GM19468 (cell line): ENCODE results near the gene FGF18.

Experiments used
- ATAC-seq: cut with Tn5 transposase; IDR thresholded peaks from one replicate; pipeline ENCODE4 v1.9.1; 2021; ENCODE audit warnings: mild to moderate bottlenecking, moderate library complexity, moderate number of reproducible peaks; ENCODE audit not compliant: unreplicated experiment; ENCODE audit errors: extremely low read depth

Gene FGF18

DNA sequence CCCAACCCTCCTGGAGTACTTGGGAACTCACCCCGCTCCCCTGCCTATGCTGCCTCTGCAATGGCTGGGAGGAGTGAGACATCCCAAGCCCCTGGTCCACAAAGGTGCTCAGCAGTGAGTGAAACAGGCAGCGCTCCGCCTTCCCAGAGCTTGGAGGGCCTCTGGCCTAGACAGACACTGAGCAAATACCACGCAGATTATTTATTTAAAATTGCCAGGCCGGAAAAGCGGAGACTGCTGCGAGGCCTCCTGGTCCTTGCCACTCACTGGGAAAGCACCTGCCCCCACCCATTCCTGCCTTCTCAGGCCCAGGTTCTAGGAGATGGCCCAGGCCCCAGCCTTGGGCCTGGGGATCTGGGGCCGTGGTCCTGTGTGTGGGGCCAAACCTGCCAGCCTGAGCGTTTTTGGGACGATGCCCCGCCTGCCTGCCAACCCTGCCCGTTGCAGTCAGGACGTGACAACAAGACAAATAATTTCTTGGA is 17.4 kb downstream of the FGF18 start:
- no peak for ATAC-seq

DNA sequence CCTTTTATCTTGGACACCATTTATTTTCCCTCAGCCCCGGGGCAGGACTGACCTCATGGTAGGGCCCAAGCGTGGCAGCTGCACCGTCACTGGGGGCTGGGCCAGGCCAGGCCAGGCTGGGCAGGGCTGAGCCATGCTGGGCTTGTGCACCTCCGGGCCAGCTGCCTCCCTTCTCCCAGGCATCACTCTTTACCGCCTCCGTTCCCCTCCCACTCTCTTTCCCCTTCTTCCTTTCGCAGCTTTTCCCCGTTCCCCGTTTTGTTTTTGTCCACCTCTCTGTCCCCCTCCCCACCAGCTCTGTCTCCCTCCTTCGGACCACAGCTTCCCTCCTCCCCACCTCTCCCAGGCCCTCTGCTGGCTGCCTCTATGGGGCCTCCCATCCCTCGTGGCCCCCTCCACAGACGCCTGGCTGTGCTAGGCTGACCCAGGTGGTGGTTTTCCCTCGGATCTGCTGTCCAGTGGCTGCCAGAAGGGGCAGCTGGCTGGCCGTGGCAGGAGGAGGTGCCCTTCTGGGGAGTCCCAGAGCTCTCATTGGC is 17.9 kb downstream of the FGF18 start:
- ATAC-seq: no peak

DNA sequence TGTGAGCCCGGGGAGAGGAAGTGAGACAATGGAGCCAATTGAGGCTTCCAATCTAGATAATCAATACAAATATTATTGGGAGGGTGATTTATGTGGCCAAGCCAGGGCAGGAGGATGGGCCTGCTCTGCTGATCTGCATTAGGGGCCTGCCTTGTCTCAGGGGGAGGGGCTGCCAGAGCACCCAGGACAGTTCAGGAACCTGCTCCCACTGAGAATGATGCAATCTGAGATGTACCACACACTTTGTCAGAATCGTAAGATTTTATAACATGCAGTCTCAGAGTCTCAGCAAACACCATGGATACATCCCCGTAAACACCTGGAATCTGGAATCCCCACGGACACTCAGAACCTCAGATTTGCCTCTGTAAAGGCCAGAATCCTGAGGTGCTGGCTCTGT is 19.3 kb downstream of the FGF18 start:
- ATAC-seq: no peak

DNA sequence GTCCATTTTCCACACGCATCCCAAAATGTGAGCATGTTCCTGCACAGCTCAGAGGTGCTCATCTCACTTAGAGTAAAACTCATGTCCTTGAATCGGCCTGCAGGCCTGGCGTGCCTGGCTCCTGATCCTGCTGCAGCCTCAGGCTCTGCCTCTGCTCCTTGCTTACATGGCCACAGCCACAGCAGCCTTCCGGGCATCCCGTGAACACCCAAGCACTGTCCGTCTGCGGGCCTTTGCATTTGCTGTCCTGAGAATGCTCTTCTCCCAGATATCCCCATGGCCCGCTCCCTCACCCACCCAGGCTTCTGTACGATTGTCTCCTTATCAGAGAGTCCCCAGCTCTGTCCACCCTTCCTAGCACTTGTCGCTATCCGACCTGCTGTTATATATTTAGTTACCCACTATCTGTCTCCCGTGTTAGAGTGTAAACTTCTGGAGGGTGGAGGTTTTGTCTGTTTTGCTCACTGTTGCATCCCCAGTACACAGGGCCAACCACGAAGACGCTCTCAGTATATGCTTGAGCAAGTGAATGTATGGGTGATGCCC is 21.9 kb downstream of the FGF18 start:
- no peak for ATAC-seq

DNA sequence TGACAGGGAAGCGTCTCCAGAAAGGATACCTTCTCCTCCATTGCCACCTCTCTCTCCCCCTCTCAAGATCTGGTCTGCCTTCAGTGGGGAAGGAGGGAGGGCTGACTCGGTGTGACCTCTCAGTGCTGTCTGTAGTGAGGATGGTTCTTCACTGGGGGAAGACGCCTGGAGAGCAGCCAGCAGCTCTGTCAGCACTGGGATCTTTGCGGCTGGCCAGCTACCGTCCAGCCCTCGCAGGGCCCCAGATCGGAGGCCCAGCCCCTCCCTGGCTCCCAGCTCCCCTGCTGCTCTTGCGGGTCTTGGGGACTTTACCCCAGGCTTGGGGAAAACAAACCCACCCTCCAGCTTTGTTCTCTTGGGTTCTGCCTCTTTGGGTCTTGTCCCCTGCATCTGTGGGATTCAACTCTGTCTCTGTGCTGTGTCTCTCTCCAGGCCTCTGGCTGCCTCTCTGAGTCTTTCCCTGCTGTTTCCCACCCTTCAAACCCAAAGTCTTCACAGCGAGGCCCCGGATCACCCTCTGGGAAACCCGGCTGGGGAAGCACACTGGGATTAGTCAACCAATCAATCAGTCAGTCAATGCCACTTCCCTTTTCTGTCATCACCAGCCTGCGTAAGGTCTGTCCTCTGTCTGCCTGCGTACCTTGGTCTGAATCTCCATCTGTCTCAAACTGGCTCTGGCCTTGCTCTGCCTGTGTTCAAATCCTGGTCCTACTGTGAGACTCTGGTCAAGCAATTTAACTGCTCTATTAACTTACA is 23.0 kb downstream of the FGF18 start:
- ATAC-seq: no peak

DNA sequence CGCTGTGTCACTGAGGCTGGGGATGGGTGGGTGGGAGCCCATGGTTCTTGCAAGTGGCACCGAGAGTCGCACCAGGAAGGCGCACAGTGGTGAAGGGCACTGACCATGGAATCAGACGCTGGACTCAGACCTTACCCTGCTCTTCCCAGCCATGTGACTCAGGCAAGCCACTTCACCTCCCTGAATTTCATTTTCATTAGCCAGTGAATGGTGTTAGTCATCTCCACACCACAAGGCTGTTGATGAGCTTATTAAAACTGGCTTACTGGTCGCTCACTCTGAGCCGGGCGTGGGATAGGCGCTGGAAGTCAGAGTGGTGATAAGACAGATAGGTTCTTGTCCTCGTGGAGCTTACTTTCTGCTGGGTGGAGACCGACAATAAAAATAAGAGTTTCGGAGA is 25.1 kb downstream of the FGF18 start:
- ATAC-seq: no peak

DNA sequence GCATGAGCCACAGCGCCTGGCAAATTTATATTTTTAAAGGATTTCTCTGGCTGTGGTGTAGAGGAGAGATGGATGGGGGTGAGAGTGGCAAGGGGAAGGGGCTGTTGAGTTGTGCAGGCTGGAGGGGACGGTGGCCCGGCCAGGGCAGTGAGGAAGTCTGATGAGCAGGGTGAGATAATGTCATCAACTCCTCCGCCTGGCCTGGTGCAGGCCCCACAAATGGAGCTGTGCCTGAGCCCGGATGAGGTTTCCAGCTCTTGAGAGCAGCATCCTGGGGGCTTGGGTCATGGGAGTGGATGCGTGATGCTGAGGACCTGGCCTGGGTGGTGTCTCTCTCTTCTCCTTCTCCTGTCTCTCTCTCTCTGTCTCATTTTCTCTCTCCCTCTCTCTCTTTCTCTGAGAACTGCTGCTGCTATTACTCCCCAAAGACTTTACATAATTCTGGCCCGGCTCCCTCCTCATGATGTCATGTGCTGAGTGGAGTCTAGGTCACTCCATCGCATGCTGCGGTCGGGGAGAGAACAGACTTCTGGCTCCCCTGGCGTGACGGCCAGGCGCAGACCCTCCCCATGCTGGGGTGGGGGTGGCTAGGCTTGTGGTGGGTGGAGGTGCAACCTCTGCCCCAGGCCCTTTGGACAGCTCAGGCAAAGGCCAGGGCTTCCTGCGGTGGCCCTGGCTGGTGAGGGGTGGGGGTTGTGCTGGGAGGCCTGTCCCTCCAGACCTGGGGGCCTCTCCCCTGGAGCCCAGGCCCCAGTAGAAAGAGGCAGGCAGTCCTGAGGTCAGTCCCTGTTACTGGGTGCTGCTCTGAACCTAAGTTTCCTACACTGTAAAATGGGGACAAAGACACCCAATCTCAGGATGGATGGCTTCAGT is 26.4 kb downstream of the FGF18 start:
- no peak for ATAC-seq

DNA sequence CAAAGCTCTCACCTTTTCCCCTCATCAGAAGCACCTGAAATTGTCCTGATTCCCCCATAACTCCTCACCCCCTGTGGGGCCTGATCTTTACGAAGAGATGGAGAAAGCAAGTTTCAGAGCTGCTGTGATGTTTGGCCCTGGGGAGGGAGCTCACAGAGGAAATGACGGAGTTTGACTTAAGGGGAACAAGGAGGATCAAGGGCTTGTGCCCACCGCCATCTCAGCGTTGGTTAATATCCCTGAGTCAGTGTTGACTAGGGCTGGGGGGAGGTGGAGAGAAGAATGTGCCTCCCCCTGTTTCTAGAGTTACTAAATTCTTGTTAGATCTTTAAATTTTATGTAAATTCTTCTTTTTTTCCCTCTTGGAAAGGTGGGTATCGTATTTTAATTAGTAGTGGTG is 27.8 kb downstream of the FGF18 start:
- no peak for ATAC-seq

DNA sequence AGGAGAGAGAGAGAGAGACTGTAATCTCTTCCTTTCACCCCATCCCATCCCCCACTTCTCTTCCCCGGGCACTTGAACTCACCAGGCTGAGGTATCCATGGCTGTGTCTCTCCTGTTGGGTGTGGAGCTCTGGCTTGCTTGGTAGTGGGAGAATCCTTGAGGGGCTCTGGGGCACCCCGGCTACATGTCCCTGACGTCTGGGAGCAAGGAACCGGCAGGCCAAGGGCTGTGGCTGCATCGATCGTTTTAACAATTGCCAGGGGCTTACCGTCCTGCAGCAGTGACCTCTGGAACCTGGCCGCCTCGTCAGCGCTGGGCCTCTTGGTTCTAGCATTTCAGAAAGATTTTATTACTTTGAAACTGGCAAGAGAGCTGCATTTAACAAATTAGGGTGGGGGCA is 30.0 kb downstream of the FGF18 start:
- ATAC-seq: no peak

DNA sequence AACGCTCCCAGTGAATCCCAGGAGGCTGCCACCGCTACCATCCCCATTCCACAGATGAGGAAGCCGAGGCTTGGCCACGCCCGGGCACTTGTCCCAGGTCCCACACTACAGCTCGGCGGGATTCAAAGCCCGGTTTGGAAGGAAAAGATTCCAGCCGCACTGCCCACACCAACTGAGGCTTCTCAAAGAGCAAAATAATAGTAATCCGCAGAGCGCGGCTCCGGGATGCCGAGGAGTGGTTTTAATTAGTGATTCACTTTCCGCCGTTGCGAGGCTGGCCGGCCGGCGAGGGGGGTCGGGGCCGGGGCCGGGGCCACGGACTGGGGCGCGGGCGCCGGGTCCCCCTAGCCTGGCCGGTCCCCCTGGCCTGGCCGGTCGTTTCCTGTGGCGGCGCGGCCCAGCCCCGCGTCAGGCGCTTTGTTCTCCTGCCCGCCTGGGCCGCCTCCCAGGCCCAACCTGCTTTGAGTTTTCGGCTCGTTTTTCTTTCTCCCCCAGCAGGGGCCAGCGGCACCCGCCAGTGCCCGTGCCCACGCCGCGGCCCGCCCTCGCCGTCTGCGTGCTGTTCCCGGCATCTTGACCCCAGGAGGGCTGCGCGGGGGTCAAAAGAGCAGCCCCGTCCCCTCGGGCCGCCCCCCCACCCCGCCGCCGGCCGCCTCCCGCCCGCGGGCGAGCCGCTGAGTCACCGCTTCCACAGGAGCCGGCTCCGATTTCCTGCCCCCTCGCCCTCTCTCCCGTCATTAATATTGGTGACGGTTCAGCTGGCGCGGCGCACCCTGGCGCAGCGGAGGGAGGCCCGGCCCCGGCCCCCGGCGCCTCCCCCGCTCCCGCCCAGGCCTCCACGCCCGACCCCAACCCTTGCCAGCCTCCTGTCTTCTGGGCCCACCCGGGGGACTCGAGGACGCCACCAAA is 31.2 kb downstream of the FGF18 start:
- ATAC-seq: no peak

DNA sequence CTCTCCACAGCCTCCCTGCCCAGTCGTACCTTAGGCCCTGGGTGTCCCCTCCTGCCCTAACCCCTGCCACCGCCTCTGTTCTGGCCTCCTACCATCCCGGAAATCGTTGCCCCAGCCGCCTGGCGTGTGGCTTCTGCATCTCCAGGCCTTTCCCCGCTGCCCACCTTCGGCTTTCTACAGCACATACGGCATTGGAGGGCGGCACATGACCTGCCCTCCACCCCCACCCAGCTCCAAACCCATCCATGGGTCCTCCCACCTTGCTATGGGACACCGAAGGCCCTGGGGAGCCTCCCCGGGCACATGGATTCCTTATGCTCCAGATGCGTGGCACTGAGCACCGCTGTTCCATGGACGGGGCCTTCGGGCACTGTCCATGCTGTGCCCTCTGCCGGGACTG is 32.0 kb downstream of the FGF18 start:
- ATAC-seq: no peak

DNA sequence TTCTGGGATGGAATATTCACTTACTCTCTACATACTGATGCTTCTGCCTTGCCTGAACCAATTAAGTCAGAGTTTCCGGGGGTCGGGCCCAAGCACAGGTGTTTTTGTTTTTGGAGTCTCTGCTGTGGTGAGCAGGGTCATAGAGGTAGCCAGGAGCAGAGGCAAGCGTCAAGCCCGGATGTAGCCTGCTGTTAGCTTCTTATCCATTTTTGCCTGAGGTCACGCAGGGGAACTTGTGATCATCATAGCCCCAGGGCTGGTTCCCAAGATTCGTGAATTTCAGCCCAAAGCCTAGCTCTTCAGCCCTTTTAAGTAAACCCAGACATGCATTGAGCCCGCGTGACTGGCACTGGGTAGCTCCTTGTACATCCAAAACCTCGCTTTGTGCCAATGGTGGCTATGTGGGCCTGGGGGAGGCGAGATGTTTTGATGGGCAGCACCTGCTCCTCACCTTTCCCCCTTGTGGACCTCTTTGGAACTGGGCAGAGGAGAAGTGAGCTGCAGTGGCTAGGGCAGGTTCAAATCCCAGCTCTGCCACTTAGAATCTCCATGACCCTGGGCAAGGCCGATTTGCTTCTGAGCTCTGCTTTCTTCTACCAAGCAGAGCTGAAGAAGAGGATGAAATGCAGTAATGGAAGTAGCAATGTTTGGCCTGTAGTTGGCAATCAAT is 33.7 kb downstream of the FGF18 start:
- no peak for ATAC-seq

DNA sequence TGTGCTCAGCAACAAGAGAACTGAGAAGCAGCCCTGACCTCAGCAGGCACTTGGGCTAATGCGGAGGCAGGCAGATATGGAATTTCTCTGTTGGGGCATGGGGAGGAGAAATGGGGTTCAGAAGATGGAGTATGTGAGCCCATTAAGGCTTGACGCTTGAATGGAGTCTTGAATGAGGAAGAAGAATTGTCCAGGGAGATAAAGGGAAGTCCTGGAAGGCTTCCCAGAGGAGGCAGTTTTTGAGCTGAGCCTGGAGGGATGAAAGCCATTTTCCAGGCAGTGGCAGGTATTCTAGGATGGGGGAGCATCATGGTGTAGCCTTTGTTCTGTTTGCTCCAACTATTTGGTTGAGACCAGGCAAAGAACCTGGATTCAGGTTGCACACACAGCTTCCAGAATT is 34.5 kb downstream of the FGF18 start:
- no peak for ATAC-seq

DNA sequence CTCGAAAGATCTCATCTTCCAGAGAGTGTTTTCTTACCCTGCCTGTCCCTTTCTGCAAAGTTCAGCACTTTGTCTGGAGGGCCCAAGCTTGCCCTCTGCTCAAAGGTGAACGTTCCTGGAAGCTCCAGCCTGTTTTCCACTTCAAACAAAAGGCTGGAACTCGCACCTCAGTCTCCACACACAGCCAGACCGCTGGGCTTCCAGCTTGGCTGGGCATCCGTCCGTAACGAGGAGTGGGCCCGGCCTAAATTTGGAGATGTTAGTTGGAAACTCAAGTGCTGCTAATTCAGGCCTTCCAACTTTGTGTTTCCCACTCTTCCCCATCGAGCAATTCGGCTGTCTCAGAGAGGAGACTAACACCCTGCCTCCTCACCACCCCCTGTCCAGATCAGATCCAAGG is 35.1 kb downstream of the FGF18 start:
- ATAC-seq: no peak

DNA sequence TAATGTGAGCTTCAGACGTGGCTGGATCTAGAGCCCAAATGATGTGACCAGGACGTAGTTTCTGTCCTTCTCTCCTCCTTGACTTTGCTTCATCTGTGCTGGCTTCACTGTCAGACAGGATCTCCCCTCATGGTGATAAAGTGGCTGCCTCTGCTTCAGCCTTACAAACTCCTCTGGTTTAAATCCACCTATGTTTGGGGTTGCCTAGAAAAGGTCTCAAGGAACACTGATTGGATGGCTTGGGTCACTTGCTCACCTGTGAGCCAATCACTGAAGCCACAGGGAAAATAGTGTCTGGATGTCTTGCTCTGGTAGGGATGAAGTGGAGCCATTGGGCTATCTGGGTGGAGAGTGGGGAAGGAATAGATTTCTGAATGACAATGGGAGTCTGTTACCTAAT is 36.1 kb downstream of the FGF18 start:
- no peak for ATAC-seq

DNA sequence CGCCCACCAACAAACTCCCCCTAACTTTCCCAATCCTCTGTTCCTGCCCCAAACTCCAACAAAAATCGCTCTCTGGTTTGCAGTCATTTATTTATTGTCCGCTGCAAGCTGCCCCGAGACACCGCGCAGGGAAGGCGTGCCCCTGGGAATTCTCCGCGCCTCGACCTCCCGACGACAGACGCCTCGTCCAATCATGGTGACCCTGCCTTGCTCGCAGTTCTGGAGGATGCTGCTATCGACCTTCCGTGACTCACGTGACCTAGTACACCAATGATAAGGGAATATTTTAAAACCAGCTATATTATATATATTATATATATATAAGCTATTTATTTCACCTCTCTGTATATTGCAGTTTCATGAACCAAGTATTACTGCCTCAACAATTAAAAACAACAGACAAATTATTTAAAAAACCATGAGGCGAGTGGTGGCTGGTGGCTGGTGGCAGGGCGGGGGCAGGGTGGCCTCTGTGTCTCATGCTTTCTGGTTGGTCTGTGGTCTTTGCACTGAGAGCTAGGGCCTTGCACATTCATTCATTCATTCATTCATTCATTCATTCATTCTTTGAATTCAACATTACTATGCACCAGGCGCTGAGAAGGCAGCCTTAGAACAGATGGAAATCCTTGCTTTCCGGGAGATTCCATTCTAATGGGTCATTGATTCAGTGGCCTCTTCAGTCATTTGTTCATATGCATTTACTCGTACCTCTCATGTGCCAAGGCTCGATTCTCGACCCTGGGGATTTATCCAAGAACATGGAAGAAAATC is 37.9 kb downstream of the FGF18 start:
- no peak for ATAC-seq

DNA sequence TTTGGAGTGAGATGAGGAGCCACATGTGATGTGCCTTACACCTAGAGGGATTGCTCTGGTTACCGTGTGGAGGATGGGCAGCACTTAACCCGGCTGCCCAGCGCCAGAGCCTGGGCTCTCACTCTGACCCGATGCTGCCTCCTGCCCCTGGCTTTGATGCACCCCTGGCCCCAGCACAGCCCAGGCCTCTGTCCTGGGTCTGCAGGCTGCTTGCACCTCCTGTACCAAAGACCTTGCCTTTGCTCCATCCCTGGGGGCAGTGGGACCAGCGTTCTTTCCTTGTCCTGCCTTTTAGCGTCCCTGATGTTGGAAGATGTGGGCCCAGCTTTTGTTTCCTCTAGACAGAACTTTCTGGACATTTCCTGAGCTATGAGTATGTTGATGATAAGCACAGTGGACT is 40.4 kb downstream of the FGF18 start:
- ATAC-seq: no peak

DNA sequence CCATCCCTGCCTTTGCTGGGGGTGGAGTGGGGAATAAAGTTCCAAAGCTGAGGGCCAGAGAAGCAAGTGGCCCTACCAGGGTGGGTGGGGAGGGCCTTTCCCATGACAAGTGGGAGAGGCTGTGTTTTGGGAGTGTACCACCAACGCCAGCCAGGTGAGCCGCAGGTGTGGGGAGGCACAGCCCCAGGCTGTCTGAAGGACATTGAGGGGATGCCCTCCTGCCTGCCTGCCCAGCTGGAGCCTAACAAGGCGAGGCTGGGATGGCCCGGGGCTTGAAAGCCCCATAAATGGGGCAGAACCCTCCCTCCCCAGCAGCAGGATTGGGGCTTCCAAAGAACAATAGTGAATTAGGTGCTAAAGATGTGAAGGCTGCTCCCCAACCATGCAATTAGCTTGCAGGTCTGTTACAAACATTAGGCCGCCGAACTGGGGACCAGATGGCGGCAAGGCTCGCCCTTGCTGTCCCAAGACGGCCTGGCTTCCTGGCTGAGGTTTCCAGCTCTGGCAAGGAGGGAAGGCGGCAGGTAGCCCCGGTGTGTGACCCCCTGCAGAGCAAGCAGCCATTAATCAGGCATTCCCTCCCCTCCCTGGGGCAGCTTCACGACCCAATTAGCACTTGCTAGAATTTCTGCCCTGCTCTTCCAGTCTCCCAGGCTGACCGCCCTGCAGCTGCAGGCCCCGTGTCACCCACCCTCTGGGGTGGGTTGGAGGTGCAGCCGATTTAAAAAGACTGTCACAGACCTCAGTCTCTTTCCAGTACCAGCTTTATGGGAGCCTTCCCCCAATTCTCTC is 42.9 kb downstream of the FGF18 start:
- ATAC-seq: no peak
